GM21381 (cell line): ENCODE results near the gene STARD8.
"Not testable (repeated sequence)": the region's sequence is repeated elsewhere in the genome, so short reads cannot be mapped to it uniquely, and the experiment has no call there.

Source experiments
- ATAC-seq: cut with Tn5 transposase; IDR thresholded peaks from one replicate; pipeline ENCODE4 v1.9.1; 2021; ENCODE audit warnings: mild to moderate bottlenecking, moderate library complexity; ENCODE audit not compliant: unreplicated experiment

Gene STARD8

DNA sequence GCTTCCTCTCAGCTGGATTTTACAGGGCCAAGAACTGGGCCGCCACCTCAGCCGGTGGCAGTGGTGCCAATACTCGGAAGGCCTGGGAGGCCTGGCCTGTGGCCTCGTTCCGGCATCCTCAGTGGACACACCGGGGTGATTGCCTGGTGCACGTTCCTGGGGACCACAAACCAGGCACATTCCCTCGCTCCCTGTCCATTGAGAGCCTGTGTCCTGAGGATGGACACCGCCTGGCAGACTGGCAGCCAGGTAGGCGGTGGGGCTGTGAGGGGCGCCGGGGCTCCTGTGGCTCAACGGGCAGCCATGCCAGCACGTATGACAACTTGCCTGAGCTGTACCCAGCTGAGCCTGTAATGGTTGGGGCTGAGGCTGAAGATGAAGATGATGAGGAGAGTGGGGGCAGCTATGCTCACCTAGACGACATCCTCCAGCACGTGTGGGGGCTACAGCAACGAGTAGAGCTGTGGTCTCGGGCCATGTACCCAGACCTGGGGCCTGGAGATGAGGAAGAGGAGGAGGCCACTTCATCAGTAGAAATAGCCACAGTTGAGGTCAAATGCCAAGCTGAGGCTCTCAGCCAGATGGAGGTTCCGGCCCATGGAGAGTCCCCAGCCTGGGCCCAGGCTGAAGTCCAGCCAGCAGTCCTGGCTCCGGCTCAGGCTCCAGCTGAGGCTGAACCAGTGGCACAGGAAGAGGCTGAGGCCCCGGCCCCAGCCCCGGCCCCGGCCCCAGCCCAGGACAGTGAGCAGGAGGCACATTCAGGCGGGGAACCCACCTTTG, 70.4 kb downstream of the STARD8 start:
- ATAC-seq = no peak

DNA sequence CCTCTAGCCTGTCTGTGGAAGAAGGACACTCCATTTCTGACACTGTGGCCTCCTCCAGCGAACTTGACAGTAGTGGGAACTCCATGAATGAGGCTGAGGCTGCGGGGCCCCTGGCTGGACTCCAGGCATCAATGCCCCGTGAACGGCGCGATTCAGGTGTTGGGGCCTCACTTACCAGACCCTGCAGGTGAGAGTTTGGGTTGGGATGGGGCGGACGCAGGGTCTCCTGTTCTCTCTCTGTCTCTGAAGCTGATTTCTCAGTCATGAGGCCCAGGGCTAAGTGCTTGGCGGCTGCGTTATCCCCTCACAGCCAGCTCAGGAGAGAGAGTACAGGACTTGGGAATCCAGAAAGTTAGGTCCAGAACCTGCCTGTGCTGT, 71.0 kb downstream of the STARD8 start:
- ATAC-seq = no peak

DNA sequence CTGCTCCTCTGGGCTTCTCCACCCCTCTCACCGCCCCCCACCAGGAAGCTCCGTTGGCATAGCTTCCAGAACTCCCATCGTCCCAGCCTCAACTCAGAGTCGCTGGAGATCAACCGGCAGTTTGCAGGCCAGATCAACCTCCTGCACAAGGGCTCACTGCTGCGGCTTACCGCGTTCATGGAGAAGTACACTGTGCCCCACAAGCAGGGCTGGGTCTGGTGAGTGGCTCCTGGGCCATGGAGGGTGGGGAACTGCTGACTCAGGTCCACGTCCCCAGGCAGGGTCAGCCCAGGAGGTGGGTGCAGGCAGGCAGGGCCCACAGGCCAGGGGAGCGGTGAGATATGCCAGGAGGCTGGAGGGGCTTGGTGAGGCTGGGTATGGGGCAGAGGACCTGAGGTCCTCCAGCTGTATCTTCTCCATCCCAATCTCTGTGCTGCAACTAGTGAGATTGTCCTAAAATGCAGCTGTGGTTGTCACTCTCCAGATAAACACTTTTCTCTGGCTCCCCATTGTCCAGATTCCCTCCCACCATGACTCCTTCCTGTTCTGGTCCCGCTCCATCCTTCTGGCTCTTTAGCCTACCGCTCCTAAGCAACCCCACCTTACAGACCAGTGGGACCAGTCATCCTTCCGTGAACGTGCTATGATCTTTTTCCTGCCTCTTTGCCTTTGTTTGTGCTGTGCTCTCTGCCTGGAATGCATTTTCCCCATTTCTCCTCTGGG, 71.9 kb downstream of the STARD8 start:
- no peak for ATAC-seq

DNA sequence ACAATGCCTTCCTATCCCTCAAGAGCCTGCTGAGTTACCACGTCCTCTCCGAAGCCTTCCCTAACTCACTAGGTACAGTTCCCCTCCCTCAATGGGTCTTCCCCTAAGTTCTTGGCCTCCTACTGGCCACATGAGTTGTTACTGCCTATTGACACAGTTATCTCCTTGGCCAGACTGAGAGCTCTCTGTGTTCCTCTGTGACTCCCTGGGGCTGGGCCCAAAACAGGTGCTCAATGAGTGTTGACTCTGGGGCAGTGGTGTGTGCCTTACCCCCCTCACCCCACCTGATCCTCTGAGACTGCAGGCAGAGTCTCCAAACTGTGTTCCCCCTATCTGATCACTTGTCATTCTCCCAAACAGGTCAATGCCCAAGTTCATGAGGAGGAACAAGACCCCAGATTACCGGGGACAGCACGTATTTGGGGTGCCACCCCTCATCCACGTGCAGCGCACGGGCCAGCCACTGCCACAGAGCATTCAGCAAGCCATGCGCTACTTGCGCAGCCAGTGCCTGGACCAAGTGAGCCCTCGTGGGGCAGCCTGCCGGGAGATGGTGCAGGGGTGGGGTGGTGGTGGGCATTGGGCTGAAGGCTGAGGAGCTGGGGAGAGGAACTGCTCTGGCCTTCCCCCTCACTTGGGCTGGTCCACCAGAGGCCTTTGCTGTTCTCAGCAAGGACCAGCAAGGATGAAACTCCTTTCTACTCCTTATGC, 72.6 kb downstream of the STARD8 start:
- no peak for ATAC-seq

DNA sequence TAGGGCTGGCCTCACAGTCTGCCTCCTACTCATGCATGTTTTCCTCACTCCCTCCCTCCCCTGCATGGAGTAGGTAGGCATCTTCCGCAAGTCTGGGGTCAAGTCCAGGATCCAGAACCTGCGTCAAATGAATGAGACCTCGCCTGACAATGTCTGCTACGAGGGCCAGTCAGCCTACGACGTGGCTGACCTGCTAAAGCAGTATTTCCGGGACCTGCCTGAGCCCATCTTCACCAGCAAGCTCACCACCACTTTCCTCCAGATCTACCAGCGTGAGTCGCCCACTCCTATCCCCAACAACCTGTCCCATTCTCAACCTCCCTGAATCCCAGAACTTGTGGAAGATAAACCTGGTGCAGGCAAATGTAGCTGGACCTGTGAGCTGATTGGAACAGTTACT, 73.4 kb downstream of the STARD8 start:
- ATAC-seq = no peak

DNA sequence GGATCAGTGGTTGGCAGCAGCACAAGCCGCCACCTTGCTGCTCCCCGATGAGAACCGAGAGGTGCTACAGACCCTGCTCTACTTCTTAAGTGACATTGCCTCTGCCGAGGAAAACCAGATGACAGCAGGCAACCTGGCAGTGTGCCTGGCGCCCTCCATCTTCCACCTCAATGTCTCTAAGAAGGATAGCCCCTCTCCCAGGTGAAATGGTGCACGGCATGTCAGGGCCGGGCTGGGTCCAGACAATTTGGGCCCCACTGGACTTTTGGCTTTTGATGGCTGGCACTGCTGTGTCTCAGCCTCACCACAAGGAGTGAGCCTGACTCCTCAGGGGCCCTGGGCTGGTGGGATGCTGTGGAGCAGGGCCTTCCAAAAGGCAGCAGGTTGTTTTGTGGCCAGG, 74.1 kb downstream of the STARD8 start:
- no peak for ATAC-seq

DNA sequence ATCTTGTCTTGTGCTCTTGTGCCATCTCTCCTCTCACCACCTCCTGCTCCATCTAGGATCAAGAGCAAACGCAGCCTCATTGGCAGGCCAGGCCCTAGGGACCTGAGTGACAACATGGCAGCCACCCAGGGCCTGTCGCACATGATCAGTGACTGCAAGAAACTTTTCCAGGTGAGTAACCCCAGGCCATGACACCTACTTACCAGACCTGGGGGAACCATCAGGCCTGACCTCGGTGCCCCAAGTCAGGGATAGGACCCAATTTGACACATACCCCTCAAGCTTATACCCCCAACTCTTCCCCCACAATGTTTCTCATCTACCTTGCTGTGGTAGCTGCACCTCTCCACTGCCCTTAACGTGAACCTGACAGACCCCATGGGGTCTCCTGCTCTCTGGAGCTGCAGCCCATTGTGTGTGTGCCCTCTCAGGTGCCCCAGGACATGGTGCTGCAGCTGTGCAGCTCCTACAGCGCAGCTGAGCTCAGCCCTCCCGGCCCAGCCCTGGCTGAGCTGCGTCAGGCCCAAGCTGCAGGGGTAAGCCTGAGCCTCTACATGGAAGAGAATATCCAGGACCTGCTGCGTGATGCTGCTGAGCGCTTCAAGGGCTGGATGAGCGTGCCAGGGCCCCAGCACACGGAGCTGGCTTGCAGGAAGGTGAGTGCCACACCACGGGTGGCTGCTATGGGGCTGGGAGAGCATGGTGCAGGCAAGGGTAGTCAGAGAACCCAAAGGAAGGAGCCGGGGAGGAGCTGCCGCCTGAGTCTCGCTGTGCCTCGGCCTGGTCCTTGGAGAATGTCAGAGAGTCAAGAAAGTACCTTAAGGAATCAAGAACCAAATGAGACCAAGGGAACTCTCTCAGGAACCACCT, 74.8 kb downstream of the STARD8 start:
- ATAC-seq = no peak

DNA sequence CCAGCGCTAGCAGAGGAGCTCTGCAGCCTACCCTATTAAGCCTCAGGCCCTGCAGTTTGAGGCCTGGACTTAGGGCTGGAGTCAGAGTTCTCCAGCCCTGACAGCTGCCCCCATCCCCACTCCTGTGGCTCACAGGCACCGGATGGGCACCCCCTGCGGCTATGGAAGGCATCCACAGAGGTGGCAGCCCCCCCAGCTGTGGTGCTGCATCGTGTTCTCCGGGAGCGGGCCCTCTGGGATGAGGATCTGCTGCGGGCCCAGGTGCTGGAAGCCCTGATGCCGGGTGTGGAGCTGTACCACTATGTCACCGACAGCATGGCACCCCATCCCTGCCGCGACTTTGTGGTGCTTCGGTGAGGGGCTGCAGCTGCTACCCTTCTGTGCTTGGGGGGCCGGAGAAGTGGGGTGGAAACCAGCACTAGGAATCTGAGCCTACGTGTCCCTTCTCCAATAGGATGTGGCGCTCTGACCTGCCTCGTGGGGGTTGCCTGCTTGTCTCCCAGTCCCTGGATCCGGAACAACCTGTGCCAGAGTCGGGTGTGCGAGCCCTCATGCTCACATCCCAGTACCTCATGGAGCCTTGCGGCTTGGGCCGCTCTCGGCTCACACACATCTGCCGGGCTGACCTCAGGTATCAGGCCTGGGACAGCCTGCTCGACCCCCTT, 76.2 kb downstream of the STARD8 start:
- ATAC-seq = no peak

DNA sequence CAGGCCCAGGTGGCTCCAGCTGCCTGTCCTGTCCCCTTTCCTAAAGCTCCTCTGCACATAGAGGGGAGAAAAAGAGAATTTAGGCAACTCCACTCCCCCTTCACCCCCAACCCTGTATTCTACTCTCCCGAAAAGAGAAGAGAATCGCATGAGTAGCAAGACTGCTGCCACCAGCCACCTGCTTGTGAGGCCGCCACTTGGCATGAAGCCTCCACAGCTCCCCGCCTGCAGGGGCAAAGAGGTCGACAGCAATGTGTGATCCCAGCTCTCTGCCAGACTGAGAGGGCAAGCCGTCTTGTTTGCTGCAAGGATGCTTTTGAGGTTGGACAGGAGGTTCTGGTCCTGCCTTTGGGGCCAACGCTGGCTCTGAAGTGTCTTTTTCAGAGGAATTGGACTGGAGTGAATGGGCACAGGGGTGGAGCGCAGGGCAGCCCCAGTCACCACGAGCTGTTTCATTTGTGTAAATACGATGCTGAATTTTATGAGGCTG, 77.1 kb downstream of the STARD8 start:
- no peak for ATAC-seq

DNA sequence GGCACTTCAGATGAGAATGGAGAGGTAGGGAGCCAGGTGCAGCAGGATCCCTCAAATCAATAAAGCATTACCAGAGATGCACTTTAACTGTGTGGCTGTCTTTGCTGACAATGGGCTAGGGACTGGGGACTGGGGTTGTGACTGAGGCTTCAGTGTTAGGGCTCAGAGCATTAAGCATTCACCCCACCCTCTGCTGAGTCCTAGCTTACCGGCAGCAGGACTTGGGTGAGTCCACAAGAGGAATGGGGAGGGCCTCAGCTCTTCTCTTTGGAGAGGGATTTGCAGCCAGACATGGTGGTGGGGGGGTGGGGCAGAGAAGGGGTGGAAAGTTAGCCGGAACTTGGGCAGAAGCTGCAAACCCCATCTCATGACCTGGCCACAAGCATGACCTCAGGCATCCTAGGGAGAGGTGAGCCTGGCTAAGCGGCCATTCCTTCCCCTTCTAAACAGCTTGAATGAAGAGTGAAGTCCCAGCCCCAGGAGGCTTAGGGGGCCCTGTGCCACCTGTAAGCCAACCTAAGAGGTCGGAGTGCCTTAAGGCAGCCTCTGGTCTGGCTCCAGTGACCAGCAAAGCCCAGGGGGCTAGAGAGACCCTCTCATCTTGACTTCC, 78.4 kb downstream of the STARD8 start:
- ATAC-seq = no peak

DNA sequence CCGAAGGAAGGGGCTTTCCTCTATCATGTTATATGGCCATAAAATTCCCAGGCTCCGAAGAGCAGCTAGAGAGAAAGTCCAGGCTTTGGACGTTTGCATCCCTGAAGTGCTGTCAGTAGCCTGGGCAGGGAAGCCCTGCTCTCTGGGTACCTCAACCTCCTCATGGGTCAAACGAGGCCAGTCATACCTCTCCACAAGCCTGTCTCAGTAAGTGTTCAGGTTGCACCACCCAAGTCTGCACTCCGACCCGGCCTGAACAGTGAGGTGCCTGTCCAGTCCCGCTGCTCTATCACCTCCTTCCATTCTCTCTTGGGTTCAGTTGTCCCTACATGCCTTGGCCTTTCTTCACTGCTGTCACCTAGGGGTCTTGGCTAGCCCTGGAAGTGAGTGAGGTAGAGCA, 78.9 kb downstream of the STARD8 start:
- no peak for ATAC-seq

DNA sequence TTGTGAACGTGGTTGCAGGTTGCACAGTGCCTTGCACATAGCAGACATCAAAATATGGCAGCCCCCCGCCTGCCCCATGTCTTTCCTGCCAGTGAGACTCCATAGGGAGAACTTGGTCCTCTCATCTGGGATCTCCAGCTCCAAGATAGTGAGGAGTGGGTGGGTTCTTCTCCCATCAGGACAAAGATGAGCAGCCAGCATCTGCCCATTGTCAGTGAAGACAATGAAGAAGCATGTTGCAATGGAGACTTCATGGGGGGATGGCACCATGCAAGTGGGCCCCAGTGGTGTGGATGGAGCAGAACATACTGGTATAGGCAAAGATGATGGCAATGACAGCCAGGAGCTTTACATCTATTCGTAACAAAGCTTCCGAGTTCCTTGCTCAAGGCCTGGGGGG, 80.2 kb downstream of the STARD8 start:
- ATAC-seq = no peak

DNA sequence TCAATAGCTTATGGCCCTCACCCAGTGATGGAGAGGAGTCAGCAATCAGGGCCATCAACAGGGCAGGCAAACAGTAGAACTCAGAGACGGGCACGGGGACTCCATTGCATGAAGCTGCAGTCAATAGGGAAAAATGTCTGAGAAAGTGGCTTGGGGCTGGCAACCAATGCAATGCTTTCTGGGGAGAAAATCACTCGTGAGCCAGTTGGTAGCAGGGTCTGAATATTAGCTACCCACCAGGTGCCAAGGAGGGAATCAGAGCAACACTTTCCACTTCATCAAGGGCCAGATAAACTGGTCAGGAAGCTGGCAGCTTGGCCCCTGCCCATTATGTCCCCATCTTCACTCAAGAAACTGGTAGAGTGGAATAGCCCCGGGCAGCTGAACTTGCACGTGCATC, 80.7 kb downstream of the STARD8 start:
- no peak for ATAC-seq

DNA sequence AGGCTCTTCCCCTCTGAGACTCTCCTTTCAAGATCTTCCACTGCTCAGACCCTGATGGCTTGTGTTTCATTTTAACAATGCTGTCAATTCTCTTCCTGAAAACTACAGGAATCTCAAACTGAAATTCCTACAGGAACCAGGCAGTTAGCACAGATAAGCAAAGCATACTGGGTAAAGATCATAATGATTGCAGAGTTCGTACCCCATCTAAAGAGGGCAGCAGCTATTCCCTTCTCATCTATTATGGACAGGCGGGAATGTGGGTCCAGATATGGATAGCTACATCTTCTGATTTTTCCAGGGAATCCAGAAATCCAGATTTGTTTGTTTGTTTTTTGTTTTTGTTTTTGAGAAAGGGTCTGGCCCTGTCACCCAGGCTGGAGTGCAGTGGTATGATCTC, 83.8 kb downstream of the STARD8 start:
- no peak for ATAC-seq

DNA sequence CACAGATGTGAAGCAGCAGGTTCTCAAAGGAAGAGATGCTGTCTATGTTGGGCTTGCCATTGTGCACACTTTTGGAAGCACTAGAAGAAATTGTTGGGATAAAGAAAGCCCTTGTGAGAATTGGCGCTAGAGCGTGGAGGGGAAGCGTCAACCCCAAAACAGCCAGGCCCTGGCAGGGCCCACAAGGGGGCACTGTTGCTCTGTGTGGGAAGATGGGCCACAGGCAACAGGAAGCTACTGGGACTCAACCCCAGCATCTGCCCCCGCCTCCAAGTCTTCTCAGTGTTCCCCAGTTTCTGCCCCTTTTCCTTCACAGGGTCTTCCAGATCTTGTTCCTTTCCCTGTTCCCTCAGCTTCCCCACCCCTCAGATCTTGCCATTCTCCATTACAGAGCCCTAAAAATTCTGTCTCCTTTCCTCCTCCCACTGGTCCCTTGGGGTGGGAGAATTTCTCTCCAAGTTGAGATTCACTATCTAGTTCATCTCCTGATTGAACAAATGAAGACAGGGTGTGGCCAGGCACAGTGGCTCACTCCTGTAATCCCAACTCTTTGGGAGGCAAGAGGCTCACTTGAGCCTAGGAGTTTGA, 85.5 kb downstream of the STARD8 start:
- ATAC-seq = peak; percentile 62

DNA sequence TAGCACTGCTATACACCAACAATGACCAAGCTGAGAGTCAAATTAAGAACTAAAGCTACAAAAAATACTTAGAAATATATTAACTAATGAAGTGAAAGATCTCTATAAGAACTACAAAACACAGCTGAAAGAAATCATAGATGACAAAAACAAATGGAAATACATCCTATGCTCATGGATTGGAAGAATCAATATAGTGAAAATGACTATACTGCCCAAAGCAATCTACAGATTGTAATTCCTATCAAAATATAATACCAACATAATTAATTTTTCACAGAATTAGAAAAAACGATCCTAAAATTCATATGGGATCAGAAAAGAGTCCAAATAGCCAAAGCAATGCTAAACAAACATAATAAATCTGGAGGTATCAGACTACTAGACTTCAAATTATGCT, 87.8 kb downstream of the STARD8 start:
- ATAC-seq = no peak

DNA sequence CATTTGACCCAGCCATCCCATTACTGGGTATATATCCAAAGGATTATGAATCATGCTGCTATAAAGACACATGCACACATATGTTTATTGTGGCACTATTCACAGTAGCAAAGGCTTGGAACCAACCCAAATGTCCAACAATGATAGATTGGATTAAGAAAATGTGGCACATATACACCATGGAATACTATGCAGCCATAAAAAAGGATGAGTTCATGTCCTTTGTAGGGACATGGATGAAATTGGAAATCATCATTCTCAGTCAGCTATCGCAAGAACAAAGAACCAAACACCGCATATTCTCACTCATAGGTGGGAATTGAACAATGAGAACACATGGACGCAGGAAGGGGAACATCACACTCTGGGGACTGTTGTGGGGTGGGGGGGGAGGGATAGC, 94.4 kb downstream of the STARD8 start:
- ATAC-seq = not testable (repeated sequence)

DNA sequence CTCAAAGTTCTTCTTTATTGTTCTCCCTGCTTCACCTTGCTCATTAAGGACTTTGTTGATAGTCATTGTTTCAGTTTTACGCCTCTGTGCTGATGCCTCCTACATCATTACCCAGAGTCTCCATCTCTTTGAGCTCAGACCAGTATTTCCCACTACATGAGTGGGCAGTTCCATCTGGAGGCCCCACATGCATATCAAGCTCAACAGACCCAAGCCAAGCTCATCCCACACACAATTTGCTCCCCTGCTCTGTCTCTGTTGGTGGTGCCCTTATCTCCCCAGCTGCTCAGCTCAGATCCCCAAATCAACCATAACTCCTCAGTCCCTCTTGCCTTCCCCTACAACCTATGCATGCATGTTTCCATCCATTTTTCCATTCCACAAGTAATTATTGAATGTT, 96.3 kb downstream of the STARD8 start:
- ATAC-seq = no peak

DNA sequence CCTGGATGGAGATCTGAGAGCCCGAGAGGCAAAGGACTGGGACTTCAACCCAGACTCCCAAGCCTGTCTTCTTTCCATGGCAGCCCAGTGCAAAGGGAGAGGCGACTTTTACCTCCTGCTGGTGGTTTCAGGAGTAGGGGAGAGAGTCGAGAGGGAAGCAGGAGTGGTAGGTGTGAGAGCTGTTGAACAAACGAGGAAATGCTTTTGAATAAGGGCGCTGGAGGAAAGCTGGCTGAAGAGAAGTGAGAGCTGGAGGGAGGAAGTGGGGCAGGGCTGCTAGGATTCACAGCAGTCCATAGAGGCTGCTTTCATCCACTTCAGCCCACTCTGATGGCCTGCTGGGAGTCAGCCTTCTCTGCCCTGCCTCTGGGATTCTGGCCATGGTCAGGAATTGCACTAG, 99.5 kb downstream of the STARD8 start:
- no peak for ATAC-seq

DNA sequence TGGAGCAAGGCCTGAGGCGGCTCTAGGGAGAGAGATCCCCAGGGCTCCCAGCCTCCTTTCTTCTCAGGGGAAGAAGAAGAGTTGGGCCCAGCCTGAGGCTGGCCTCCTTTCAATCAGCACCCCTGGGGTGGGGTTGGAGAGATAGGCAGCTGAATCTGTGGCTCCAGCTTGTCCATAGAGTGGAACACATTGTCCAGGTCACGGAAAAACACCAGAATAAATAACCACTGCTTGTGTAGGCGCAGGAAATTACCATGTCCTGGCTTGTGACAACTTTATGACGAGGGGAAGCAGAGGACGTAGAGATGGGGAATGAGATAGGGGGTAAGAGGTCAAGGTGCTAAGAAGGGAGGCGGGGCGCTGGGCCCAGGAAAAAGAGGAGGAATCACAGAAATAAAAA, 100.6 kb downstream of the STARD8 start:
- ATAC-seq = no peak
